Tibial nerve (tissue), 4 donors: ENCODE measurements around the gene TTC39C. TPM values are rescaled to one million over a fixed set of nuclear protein-coding genes. Genes with fewer than 3 reads are reported as not detected.

Experiments used
- DNase-seq, 2 donors: peaks; one replicate each; pipeline ENCODE4 v3.0.0-alpha.2; 2019; ENCODE audit warnings: low spot score in 2 of 2
- H3K27ac ChIP-seq, 4 donors: fragments of 200-600 bp; sonication (generic) in 3 of 4; one replicate each; pipeline ENCODE4 v1.5.1; 2017 to 2019; ENCODE audit warnings: mild to moderate bottlenecking in 1 of 4
- H3K27me3 ChIP-seq, 2 donors: fragments of 200-600 bp; sonication (generic) in 1 of 2; one replicate each; pipeline versions ENCODE4 v1.5.1 to v1.6.0; 2017 to 2019
- H3K36me3 ChIP-seq, 3 donors: fragments of 200-600 bp; sonication (generic); one replicate each; pipeline ENCODE4 v1.5.1; 2018 to 2019
- H3K4me1 ChIP-seq, 4 donors: fragments of 200-600 bp; sonication (generic) in 3 of 4; one replicate each; pipeline ENCODE4 v1.5.1; 2017 to 2019
- H3K4me3 ChIP-seq, 4 donors: fragments of 200-600 bp; sonication (generic) in 3 of 4; one replicate each; pipeline ENCODE4 v1.5.1; 2017 to 2019; ENCODE audit warnings: mild to moderate bottlenecking in 1 of 4, moderate library complexity in 1 of 4
- H3K9me3 ChIP-seq, 4 donors: fragments of 200-600 bp; sonication (generic) in 3 of 4; one replicate each; pipeline ENCODE4 v1.5.1; 2017 to 2019
- EP300 ChIP-seq, 2 donors: sonication (generic); formaldehyde crosslinking; IDR thresholded peaks; one replicate each; pipeline ENCODE4 v1.6.1; 2017; ENCODE audit warnings: antibody characterized with exemption in 2 of 2, mild to moderate bottlenecking in 1 of 2
- POLR2A ChIP-seq, 2 donors: fragments of 450-650 bp; IDR thresholded peaks; one replicate each; pipeline ENCODE4 v1.6.1; 2017; ENCODE audit warnings: antibody characterized with exemption in 2 of 2, mild to moderate bottlenecking in 2 of 2, moderate library complexity in 2 of 2
- WGBS, 2 donors: methylation state at CpG; one replicate each; pipeline ENCODE4 v1.1.5; 2018; 5-methylcytosine and 5-hydroxymethylcytosine counted together
- total RNA-seq, 4 donors: library from RNA; depleted of rRNA; stranded (reverse); fragments of >200 nt; gene quantifications; one replicate each; pipeline ENCODE4 v1.1.0, GENCODE V29; 2016
- TF ChIP-seq, protein P1 (sequence below), 5 experiments: fragments of 200-600 bp in 3 of 5; fragments of 450-650 bp in 2 of 5; sonication (generic) in 3 of 5; IDR thresholded peaks; one replicate each; pipeline ENCODE4 v1.5.1; 2016 to 2019; ENCODE audit warnings: antibody characterized with exemption in 5 of 5, mild to moderate bottlenecking in 3 of 5, moderate library complexity in 2 of 5

TTC39C gene
- total RNA-seq, 4 donors from 2014 or later, result 22.6 to 35.1 (median 29.3) TPM

DNA sequence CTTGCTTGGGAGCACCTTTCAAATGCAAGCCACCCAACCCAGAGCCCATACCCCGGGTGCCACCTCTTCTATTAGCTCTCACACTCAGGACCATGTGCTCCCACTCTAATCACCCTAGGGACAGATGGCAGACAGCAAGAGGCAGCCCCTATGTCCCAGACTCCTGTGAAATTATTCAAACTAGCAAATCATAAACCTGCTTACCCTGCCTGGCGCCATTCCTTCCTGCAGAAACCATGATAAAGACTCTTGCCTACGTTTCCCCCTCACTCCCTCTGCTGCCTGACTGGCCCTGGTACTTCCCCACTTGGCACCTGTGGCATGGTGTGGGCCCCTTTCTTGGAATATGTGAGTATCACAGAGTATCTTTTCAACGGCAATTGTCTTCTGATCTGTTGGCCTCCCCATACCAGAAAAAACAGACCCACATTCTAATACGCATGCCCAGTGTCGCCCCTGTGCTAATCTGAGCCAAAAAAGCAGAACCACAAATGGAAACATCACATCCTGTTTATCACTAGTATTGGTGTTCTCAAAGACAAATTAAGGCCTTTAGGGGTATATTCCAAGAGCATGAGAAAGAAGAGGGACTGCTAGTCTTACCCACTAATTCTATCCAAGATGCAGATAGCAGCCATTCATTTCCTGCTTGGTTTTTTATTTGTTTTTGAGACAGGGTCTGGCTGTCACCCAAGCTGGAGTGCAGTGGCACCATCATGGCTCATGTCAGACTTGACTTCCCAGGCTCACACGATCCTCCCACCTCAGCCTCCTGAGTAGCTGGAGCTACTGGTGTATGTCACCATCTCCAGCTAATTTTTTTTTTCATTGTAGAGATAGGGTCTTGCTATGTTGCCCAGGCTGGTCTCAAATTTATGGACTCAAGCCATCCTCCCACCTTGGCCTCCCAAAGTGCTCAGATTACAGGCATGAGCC is 44.1 kb upstream of the TTC39C start:
- H3K27me3 ChIP-seq, result no peaks in the 10 kb centered on the region
- TF ChIP-seq EP300 (IDR thresholded peaks at IDR 0.05) (no peak), POLR2A (IDR thresholded peaks at IDR 0.05) (no peak)
- TF ChIP-seq, protein P1, sequence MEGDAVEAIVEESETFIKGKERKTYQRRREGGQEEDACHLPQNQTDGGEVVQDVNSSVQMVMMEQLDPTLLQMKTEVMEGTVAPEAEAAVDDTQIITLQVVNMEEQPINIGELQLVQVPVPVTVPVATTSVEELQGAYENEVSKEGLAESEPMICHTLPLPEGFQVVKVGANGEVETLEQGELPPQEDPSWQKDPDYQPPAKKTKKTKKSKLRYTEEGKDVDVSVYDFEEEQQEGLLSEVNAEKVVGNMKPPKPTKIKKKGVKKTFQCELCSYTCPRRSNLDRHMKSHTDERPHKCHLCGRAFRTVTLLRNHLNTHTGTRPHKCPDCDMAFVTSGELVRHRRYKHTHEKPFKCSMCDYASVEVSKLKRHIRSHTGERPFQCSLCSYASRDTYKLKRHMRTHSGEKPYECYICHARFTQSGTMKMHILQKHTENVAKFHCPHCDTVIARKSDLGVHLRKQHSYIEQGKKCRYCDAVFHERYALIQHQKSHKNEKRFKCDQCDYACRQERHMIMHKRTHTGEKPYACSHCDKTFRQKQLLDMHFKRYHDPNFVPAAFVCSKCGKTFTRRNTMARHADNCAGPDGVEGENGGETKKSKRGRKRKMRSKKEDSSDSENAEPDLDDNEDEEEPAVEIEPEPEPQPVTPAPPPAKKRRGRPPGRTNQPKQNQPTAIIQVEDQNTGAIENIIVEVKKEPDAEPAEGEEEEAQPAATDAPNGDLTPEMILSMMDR (IDR thresholded peaks at IDR 0.05), result no peak

DNA sequence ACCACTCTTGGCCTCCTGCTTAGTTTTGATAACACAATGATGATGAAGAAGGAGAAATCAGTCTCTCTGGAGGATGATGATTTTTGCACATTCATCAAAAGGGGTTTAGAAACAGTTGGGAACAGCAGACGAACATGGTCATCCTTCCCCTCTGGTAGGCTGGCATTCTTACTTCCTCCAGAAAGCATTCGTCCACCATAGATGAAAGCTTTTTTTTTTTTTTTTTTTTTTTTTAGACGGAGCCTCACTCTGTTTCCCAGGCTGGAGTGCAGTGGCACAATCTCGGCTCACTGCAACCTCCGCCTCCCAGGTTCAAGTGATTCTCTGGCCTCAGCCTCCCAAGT is 43.5 kb upstream of the TTC39C start:
- no peaks in the 10 kb centered on the region for H3K36me3 ChIP-seq
- TF ChIP-seq EP300 (IDR thresholded peaks at IDR 0.05), result no peak
- DNase-seq, result no peak
- peak overlapping the region in 1 of 4 donors; percentile 72 for H3K27ac ChIP-seq
- H3K9me3 ChIP-seq, result no peaks in the 10 kb centered on the region
- no peak overlapping the region for H3K4me3 ChIP-seq
- H3K4me1 ChIP-seq, result peaks cover 0 to 8% (median 0%) of the 10 kb centered on the region in 4 donors
- H3K27me3 ChIP-seq, result no peaks in the 10 kb centered on the region
- WGBS, 2 donors, result 81 to 82% methylated on average over 5 of the region's 5 CpGs

More for the DNA sequence above, 44.1 kb upstream of the TTC39C start:
- H3K4me1 ChIP-seq, result peaks cover 0 to 8% (median 0%) of the 10 kb centered on the region in 4 donors
- no peak overlapping the region for H3K4me3 ChIP-seq
- no peak for DNase-seq
- H3K27ac ChIP-seq, result peak overlapping the region in 1 of 4 donors; percentile 72
- no peaks in the 10 kb centered on the region for H3K9me3 ChIP-seq
- no peaks in the 10 kb centered on the region for H3K36me3 ChIP-seq
- WGBS, 2 donors, result 82 to 84% methylated on average over 7 of the region's 7 CpGs

DNA sequence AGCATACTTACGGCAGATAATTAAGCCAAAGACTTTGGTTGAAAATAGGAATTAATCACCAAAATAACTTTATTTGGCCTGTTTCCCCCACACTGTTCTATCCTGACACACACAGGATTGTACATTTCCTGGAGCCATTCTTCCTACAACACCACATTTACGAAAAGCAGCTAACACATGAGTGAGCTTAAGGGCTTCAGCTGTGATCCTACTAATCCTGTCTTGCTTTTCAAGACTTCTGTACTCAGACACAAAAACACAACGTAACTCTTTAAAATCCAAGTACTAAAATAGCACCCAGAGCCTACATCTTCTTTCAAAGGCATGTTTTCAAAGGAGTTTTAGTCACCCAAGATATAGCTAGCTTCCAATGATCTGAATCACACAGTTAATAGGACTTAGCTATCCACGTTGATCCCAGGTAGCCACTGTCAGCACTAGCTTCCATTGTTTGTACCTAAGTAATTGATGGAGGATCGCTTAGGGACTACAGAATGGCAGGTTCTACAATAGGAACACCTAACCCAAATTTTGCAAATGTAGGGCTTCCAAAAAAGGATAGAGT is 42.8 kb upstream of the TTC39C start:
- no peaks in the 10 kb centered on the region for H3K9me3 ChIP-seq
- DNase-seq, result no peak
- TF ChIP-seq POLR2A (IDR thresholded peaks at IDR 0.05) (no peak), EP300 (IDR thresholded peaks at IDR 0.05) (no peak)
- TF ChIP-seq, protein P1 (IDR thresholded peaks at IDR 0.05), result no peak
- no peak overlapping the region for H3K27ac ChIP-seq
- 83 to 84% methylated on average over 5 of the region's 5 CpGs for WGBS, 2 donors
- H3K27me3 ChIP-seq, result no peaks in the 10 kb centered on the region
- no peak overlapping the region for H3K4me3 ChIP-seq
- no peaks in the 10 kb centered on the region for H3K36me3 ChIP-seq
- peaks cover 0 to 8% (median 0%) of the 10 kb centered on the region in 4 donors for H3K4me1 ChIP-seq

DNA sequence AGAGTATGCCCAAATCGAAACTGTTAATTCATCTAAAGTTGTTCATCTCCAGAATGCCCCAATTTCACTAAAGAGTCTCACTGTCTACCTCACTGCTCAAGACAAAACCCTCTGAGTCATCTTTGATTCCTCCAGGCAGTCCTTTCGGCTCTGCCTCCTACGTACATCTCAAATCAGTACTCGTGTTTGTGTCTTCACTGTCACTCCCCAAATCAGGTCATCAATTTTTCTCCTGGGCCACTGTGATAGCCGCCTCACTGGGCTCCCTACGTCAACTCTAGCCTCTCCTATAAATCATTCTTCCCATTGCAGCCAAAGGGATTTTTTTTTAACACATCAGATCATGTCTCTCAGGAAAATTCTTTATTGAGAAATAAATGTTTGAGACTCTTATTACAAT is 42.1 kb upstream of the TTC39C start:
- Histone ChIP-seq H3K36me3 (no peaks in the 10 kb centered on the region), H3K4me1 (peaks cover 0 to 8% (median 0%) of the 10 kb centered on the region in 4 donors), H3K9me3 (no peaks in the 10 kb centered on the region), H3K4me3 (no peak overlapping the region), H3K27me3 (no peaks in the 10 kb centered on the region), H3K27ac (no peak overlapping the region)
- TF ChIP-seq POLR2A (IDR thresholded peaks at IDR 0.05), result no peak
- TF ChIP-seq, protein P1 (IDR thresholded peaks at IDR 0.05), result no peak
- no peak for TF ChIP-seq EP300 (IDR thresholded peaks at IDR 0.05)
- 66 to 72% methylated on average over 6 of the region's 6 CpGs for WGBS, 2 donors
- no peak for DNase-seq

DNA sequence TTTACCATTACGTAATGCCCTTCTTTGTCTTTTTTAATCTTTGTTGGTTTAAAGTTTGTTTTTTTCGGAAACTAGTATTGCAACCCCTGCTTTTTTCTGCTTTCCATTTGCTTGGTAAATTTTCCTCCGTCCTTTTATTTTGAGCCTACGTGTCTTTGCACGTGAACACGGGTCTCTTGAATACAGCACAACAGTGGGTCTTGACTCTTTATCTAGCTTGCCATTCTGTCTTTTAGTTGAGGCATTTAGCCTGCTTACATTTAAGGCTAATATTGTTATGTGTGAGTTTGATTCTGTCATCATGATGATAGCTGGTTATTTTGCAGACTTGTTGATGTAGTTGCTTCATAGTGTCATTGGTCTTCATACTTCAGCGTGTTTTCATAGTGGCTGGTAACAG is 37.5 kb upstream of the TTC39C start:
- no peak overlapping the region for H3K4me3 ChIP-seq
- TF ChIP-seq, protein P1 (IDR thresholded peaks at IDR 0.05), result no peak
- no peak for TF ChIP-seq POLR2A (IDR thresholded peaks at IDR 0.05)
- TF ChIP-seq EP300 (IDR thresholded peaks at IDR 0.05), result no peak
- DNase-seq, result no peak
- no peaks in the 10 kb centered on the region for H3K36me3 ChIP-seq
- no peaks in the 10 kb centered on the region for H3K27me3 ChIP-seq
- no peak overlapping the region for H3K27ac ChIP-seq
- WGBS, 2 donors, result 94 to 98% methylated on average over 7 of the region's 7 CpGs
- no peaks in the 10 kb centered on the region for H3K9me3 ChIP-seq
- H3K4me1 ChIP-seq, result peaks cover 0 to 8% (median 4%) of the 10 kb centered on the region in 4 donors
